IPS-11a (cell line): ENCODE results near the gene HOXB6.

Source experiments
- H3K4me3 ChIP-seq: one replicate; pipeline ENCODE4 v1.5.1; 2013; ENCODE audit warnings: low read depth, low read length, control low read depth

The HOXB6 gene

GRCh38 chr17:48604770-48605329 lies at the start of gene HOXB6:
Gene HOXB6, minus strand, starts transcription at chr17:48604986. Its CDS starts 6,836 bp downstream, at chr17:48598150.
- no peak within 1 kb of the TSS for H3K4me3 ChIP-seq

- H3K4me3 ChIP-seq, result no peak overlapping the region
Measured at GRCh38 chr17:48649741-48650140, 45.0 kb upstream of the HOXB6 start.

- no peak overlapping the region for H3K4me3 ChIP-seq
Measured at GRCh38 chr17:48647963-48648245, 43.1 kb upstream of the HOXB6 start.

GRCh38 chr17:48647103-48647962 lies 42.5 kb upstream of the HOXB6 start:
- peak overlapping the region; percentile 10 for H3K4me3 ChIP-seq

- no peak overlapping the region for H3K4me3 ChIP-seq
Measured at GRCh38 chr17:48646183-48647102, 41.7 kb upstream of the HOXB6 start.

GRCh38 chr17:48645639-48646182 lies 40.9 kb upstream of the HOXB6 start:
- no peak overlapping the region for H3K4me3 ChIP-seq

GRCh38 chr17:48644910-48645557 lies 40.2 kb upstream of the HOXB6 start:
- no peak overlapping the region for H3K4me3 ChIP-seq

- H3K4me3 ChIP-seq, result no peak overlapping the region
Measured at GRCh38 chr17:48644159-48644558, 39.4 kb upstream of the HOXB6 start.

GRCh38 chr17:48643697-48644012 lies 38.9 kb upstream of the HOXB6 start:
- H3K4me3 ChIP-seq, result no peak overlapping the region

GRCh38 chr17:48642843-48643696 lies 38.3 kb upstream of the HOXB6 start:
- H3K4me3 ChIP-seq, result no peak overlapping the region

GRCh38 chr17:48642059-48642842 lies 37.5 kb upstream of the HOXB6 start:
- H3K4me3 ChIP-seq, result no peak overlapping the region

- H3K4me3 ChIP-seq, result no peak overlapping the region
Measured at GRCh38 chr17:48641541-48642058, 36.8 kb upstream of the HOXB6 start.

GRCh38 chr17:48640858-48641180 lies 36.0 kb upstream of the HOXB6 start:
- H3K4me3 ChIP-seq, result no peak overlapping the region

- no peak overlapping the region for H3K4me3 ChIP-seq
Measured at GRCh38 chr17:48639982-48640857, 35.4 kb upstream of the HOXB6 start.

GRCh38 chr17:48639136-48639535 lies 34.4 kb upstream of the HOXB6 start:
- no peak overlapping the region for H3K4me3 ChIP-seq

- no peak overlapping the region for H3K4me3 ChIP-seq
Measured at GRCh38 chr17:48637323-48638260, 32.8 kb upstream of the HOXB6 start.
